Subcutaneous adipose tissue (tissue), 4 donors: ENCODE measurements around the gene SEMA3C. TPM values are rescaled to one million over a fixed set of nuclear protein-coding genes. Genes with fewer than 3 reads are reported as not detected.

Experiments
- CTCF ChIP-seq: fragments of 450-650 bp; IDR thresholded peaks from one replicate; pipeline ENCODE4 v1.5.1; 2016; ENCODE audit warnings: low read depth, mild to moderate bottlenecking, control low read depth, antibody characterized with exemption, moderate library complexity
- total RNA-seq, 4 donors: library from RNA; depleted of rRNA; stranded (reverse); fragments of >200 nt; gene quantifications; one replicate each; pipeline ENCODE4 v1.1.0, GENCODE V29; 2016

The SEMA3C gene
- total RNA-seq, 4 donors from 2014 or later, result 57.3 to 174 (median 96.9) TPM

DNA sequence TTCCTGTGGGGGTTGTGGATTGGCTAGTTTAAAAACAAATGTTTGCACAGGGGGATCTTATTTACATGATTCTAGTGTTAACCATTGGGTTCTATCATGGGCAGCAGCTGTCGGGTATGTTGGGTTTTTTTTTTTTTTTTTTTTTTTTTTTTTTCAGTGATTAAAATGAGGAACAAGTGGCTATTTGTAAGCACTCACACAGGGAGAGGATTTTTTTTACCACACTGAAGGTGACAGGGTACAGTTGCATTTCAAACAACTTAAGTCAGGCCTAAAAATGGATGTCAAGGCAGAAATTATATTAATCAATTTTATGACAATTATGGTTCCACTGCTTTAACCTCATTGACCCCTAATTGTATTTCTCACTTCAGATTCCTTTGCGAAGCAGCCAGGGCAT is 187.6 kb downstream of the SEMA3C start:
- no peak for TF ChIP-seq CTCF

GRCh38 chr7:80729591-80730320 is 189.1 kb downstream of the SEMA3C start:
- no peak for TF ChIP-seq CTCF

- TF ChIP-seq CTCF, result no peak
These were observed 192.2 kb downstream of the SEMA3C start for GRCh38 chr7:80726666-80727065.

- no peak for TF ChIP-seq CTCF
These were observed 193.7 kb downstream of the SEMA3C start for GRCh38 chr7:80725181-80725611.

- TF ChIP-seq CTCF, result no peak
These were observed 194.5 kb downstream of the SEMA3C start for GRCh38 chr7:80724249-80724871.

DNA sequence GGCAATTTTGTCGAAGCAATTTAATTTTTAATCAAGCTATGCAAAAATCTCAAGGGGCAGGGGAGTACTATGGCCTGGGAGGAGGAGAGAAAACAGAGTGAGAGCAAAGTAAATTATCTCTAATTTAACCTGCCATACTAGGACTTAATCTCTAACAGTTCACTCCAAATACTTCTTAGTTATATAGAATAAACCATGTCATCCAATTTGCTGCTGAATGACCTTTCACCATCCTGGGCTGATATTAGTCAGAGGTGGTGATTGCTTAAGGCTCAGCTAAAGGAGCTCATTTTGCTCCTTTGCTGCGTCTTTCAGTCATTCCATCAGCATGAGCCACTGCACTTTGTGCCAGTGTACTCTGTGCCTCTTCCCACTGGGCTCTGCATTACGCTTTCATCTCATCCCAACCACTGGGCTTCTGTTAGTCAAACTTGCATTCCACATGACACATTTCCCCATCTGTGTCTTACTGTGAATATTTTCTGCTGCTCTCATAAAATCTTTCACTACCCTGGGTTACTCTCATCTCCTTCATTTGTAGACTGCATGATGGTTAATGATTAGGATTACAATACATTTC is 196.1 kb downstream of the SEMA3C start:
- TF ChIP-seq CTCF, result no peak

DNA sequence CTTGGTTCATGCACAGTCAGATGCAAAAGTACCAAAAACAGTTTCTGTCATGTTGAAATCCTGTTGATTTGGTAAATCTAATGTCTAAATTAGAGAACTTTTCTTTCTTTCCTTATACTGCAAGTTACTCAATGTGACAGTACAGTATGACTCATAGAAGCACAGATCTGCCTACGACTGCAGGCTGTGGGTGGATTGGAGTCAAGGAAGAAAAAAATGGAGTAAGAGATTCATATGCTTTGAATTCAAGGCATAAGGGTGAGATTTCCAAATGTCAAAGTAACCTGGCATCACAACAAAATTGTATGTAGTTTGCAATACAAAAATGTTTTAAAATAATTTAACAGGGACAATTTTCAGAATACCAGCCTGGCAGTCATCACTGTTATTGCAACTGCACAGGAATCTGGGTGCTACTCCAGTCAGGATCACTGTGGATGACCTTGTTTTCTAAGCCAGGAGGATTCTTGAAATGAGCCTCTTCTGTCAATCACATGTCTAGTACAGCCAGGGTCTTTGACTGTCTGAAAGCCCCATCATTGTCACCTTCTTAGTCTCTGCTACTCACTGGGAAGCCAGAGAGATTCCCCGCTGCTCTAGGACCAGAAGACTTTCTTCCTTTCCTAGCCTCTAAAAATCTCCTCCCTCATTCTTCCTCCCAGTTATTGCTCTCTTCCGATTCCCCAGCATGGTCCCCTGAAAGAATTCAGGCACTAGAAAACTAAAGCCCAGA is 196.8 kb downstream of the SEMA3C start:
- no peak for TF ChIP-seq CTCF
